Neural progenitor cell (in vitro differentiated cells): Measurements from ENCODE around the gene EFCAB6. TPM values are rescaled to one million over a fixed set of nuclear protein-coding genes. Genes with fewer than 3 reads are reported as not detected.

Experiments used
- DNase-seq: peaks from one replicate; pipeline ENCODE4 v3.0.0-alpha.2; 2016; ENCODE audit warnings: low spot score
- H2AFZ ChIP-seq: fragments of 200-600 bp; sonication (generic); replicated peaks from 2 replicates; pipeline ENCODE4 v1.6.1; 2016; ENCODE audit warnings: antibody characterized with exemption
- H3F3A ChIP-seq: fragments of 200-600 bp; sonication (generic); 2 replicates; pipeline ENCODE4 v1.6.1; 2016; ENCODE audit warnings: antibody characterized with exemption, low read depth
- H3K27ac ChIP-seq: fragments of 200-600 bp; sonication (generic); 2 replicates; pipeline ENCODE4 v1.5.1; 2016; ENCODE audit warnings: mild to moderate bottlenecking
- H3K27me3 ChIP-seq: fragments of 200-600 bp; sonication (generic); 2 replicates; pipeline ENCODE4 v1.6.1; 2016; ENCODE audit warnings: mild to moderate bottlenecking, moderate library complexity
- H3K36me3 ChIP-seq: fragments of 200-600 bp; sonication (generic); 2 replicates; pipeline ENCODE4 v1.5.1; 2016
- H3K4me1 ChIP-seq: fragments of 200-600 bp; sonication (generic); 2 replicates; pipeline ENCODE4 v1.6.1; 2016; ENCODE audit warnings: mixed run types
- H3K4me2 ChIP-seq: fragments of 200-600 bp; sonication (generic); 2 replicates; pipeline ENCODE4 v1.6.1; 2016
- H3K4me3 ChIP-seq: fragments of 200-600 bp; sonication (generic); 2 replicates; pipeline ENCODE4 v1.5.1; 2016
- H3K79me2 ChIP-seq: fragments of 200-600 bp; sonication (generic); 2 replicates; pipeline ENCODE4 v1.6.1; 2016; ENCODE audit warnings: low read depth
- H3K9ac ChIP-seq: fragments of 200-600 bp; sonication (generic); 2 replicates; pipeline ENCODE4 v1.6.1; 2016
- H3K9me3 ChIP-seq: fragments of 200-600 bp; sonication (generic); 2 replicates; pipeline ENCODE4 v1.5.1; 2016; ENCODE audit warnings: low read depth
- H4K20me1 ChIP-seq: fragments of 200-600 bp; sonication (generic); 2 replicates; pipeline ENCODE4 v1.6.1; 2016; ENCODE audit warnings: low read depth
- H3K27ac Mint-ChIP-seq: 3 replicates; pipeline ENCODE4 v1.8.0; 2021; ENCODE audit warnings: mixed read lengths
- H3K27me3 Mint-ChIP-seq: 2 replicates; pipeline ENCODE4 v1.8.0; 2022; ENCODE audit warnings: low read depth, mild to moderate bottlenecking, inconsistent platforms, moderate library complexity, mixed read lengths; ENCODE audit not compliant: insufficient read depth
- H3K36me3 Mint-ChIP-seq: 3 replicates; pipeline ENCODE4 v1.8.0; 2021; ENCODE audit warnings: mixed read lengths
- H3K4me1 Mint-ChIP-seq: 3 replicates; pipeline ENCODE4 v1.8.0; 2021; ENCODE audit warnings: mixed read lengths
- H3K4me3 Mint-ChIP-seq: 3 replicates; pipeline ENCODE4 v1.8.0; 2021; ENCODE audit warnings: mild to moderate bottlenecking, moderate library complexity, mixed read lengths
- H3K9me3 Mint-ChIP-seq: 3 replicates; pipeline ENCODE4 v1.8.0; 2020; ENCODE audit warnings: mixed read lengths
- CTCF ChIP-seq: fragments of 200-600 bp; sonication (generic); IDR thresholded peaks from 2 replicates; pipeline ENCODE4 v1.5.1; 2017; ENCODE audit warnings: antibody characterized with exemption, mild to moderate bottlenecking
- EZH2 ChIP-seq: fragments of 200-600 bp; sonication (generic); IDR thresholded peaks from 2 replicates; pipeline ENCODE4 v1.6.1; 2017; ENCODE audit warnings: antibody characterized with exemption, mild to moderate bottlenecking, moderate library complexity
- EZH2phosphoT487 ChIP-seq: fragments of 200-600 bp; sonication (generic); IDR thresholded peaks from 2 replicates; pipeline ENCODE4 v1.6.1; 2017; ENCODE audit warnings: antibody characterized with exemption
- total RNA-seq: library from RNA; depleted of rRNA; stranded (reverse); fragments of >200 nt; gene quantifications from 2 replicates; pipeline ENCODE4 v1.2.3, GENCODE V29; 2015; ENCODE audit warnings: low replicate concordance

EFCAB6 gene
- total RNA-seq, 1 donor from 2014 or later = 4.9 TPM

- H3K27ac Mint-ChIP-seq = no peak overlapping the region
- Histone ChIP-seq H3K4me1 (peaks cover 6% of the 10 kb centered on the region), H3K27me3 (no peaks in the 10 kb centered on the region), H4K20me1 (no peaks in the 10 kb centered on the region), H3K9ac (no peak overlapping the region), H3K4me3 (no peak overlapping the region), H3K79me2 (no peaks in the 10 kb centered on the region), H3K9me3 (no peaks in the 10 kb centered on the region), H3K27ac (no peak overlapping the region), H3K36me3 (no peaks in the 10 kb centered on the region), H3F3A (no peaks in the 10 kb centered on the region), H3K4me2 (no peak overlapping the region), H2AFZ (no peak overlapping the region)
- peaks cover 9% of the 10 kb centered on the region for H3K27me3 Mint-ChIP-seq
- no peak overlapping the region for H3K4me3 Mint-ChIP-seq
- H3K4me1 Mint-ChIP-seq = no peaks in the 10 kb centered on the region
- TF ChIP-seq EZH2phosphoT487 = no peak
- no peak for TF ChIP-seq EZH2
- no peak for TF ChIP-seq CTCF
- H3K9me3 Mint-ChIP-seq = no peaks in the 10 kb centered on the region
- no peaks in the 10 kb centered on the region for H3K36me3 Mint-ChIP-seq
- DNase-seq = no peak
Observed at GRCh38 chr22:43505423-43505822, 306.7 kb downstream of the EFCAB6 start.

- Mint-ChIP-seq H3K4me3 (no peak overlapping the region), H3K9me3 (no peaks in the 10 kb centered on the region), H3K27me3 (peaks cover 6% of the 10 kb centered on the region), H3K36me3 (no peaks in the 10 kb centered on the region), H3K4me1 (no peaks in the 10 kb centered on the region), H3K27ac (no peak overlapping the region)
- no peaks in the 10 kb centered on the region for H3K27me3 ChIP-seq
- H3K9ac ChIP-seq = no peak overlapping the region
- H3K4me2 ChIP-seq = no peak overlapping the region
- TF ChIP-seq EZH2phosphoT487 = no peak
- TF ChIP-seq CTCF = no peak
- no peaks in the 10 kb centered on the region for H3K36me3 ChIP-seq
- no peak overlapping the region for H3K27ac ChIP-seq
- H3K79me2 ChIP-seq = no peaks in the 10 kb centered on the region
- no peaks in the 10 kb centered on the region for H3F3A ChIP-seq
- H3K9me3 ChIP-seq = no peaks in the 10 kb centered on the region
- DNase-seq = no peak
- peaks cover 6% of the 10 kb centered on the region for H3K4me1 ChIP-seq
- no peak overlapping the region for H3K4me3 ChIP-seq
- H4K20me1 ChIP-seq = no peaks in the 10 kb centered on the region
- H2AFZ ChIP-seq = no peak overlapping the region
Observed at GRCh38 chr22:43504666-43505261, 307.3 kb downstream of the EFCAB6 start.

GRCh38 chr22:43504068-43504467 is 308.0 kb downstream of the EFCAB6 start:
- H3K36me3 Mint-ChIP-seq = no peaks in the 10 kb centered on the region
- H3K4me1 ChIP-seq = peaks cover 6% of the 10 kb centered on the region
- H3K27me3 ChIP-seq = no peaks in the 10 kb centered on the region
- H3K27me3 Mint-ChIP-seq = peaks cover 5% of the 10 kb centered on the region
- H3K4me1 Mint-ChIP-seq = no peaks in the 10 kb centered on the region
- H3F3A ChIP-seq = no peaks in the 10 kb centered on the region
- H3K9me3 ChIP-seq = no peaks in the 10 kb centered on the region
- TF ChIP-seq CTCF = no peak
- no peak for TF ChIP-seq EZH2phosphoT487
- TF ChIP-seq EZH2 = no peak
- H3K4me3 ChIP-seq = no peak overlapping the region
- H4K20me1 ChIP-seq = no peaks in the 10 kb centered on the region
- no peak for DNase-seq
- no peaks in the 10 kb centered on the region for H3K79me2 ChIP-seq
- no peak overlapping the region for H2AFZ ChIP-seq
- H3K27ac Mint-ChIP-seq = no peak overlapping the region
- H3K9me3 Mint-ChIP-seq = no peaks in the 10 kb centered on the region
- H3K9ac ChIP-seq = no peak overlapping the region
- H3K4me3 Mint-ChIP-seq = no peak overlapping the region
- H3K4me2 ChIP-seq = no peak overlapping the region
- no peak overlapping the region for H3K27ac ChIP-seq
- H3K36me3 ChIP-seq = no peaks in the 10 kb centered on the region
